ENCODE measurements around the gene PKNOX2. TPM values are rescaled to one million over a fixed set of nuclear protein-coding genes. Genes with fewer than 3 reads are reported as not detected.

Gene PKNOX2
- total RNA-seq, 1 donor = 0.86 TPM

DNA sequence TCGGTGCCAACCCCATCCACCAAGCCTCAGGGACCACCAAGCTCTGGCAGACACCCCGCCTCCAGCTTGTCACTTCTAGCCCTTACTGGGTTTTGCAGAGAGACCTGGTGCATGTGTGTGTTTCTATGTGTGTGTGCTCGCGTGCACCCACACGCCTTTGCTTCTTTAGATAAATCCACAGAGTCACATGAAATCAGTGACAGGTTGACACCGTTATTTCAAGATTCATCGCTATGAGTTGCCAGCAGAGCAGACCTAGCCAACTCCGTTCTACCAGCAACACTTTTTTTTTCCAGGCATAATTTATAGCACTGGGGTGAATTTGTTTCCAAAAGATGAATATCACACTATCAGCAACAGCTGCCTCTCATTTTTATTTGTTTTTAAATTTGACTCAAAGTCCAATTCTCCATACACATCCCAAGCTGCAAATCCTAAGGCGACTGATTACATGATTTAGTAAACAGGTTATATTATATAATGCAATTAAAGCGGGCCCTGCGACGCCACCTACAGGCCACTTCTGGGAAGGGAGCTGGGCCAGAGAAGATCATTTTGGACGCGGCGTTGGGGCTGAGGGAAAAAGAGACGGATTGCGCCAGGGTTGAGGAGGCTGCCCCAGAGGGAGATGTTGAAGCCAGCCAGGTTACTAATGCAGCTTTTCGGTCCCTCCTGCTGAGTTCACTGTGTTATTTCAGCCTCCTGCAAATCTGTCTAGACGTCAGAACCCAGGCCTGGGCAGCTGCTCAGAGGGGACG, 181.0 kb downstream of the PKNOX2 start:
- TF ChIP-seq, protein P1, sequence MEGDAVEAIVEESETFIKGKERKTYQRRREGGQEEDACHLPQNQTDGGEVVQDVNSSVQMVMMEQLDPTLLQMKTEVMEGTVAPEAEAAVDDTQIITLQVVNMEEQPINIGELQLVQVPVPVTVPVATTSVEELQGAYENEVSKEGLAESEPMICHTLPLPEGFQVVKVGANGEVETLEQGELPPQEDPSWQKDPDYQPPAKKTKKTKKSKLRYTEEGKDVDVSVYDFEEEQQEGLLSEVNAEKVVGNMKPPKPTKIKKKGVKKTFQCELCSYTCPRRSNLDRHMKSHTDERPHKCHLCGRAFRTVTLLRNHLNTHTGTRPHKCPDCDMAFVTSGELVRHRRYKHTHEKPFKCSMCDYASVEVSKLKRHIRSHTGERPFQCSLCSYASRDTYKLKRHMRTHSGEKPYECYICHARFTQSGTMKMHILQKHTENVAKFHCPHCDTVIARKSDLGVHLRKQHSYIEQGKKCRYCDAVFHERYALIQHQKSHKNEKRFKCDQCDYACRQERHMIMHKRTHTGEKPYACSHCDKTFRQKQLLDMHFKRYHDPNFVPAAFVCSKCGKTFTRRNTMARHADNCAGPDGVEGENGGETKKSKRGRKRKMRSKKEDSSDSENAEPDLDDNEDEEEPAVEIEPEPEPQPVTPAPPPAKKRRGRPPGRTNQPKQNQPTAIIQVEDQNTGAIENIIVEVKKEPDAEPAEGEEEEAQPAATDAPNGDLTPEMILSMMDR (IDR thresholded peaks at IDR 0.05; ENCODE audit: insufficient read depth, low read depth, low read length) = peak; percentile 93
- peak; percentile 73 for DNase-seq (ENCODE audit: low read depth)
- H3K4me3 ChIP-seq (ENCODE audit: low read depth, low read length) = no peak overlapping the region

DNA sequence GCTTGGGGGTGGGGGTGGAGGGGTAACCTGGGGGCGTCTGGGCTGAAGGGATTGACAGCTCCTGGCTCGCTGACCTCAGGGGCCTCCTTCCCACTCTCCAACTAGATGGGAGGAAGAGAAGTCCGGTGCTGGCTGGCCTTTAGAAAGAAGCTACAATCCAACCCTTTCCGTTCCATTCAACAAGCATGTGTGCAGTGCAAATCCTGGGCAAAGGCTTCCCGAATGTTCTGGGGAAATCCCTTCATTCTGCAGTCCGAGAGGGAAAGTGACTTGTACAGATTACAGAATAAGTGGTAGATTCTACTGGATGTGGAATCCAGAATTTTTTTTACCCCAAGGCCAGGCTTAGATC, 181.6 kb downstream of the PKNOX2 start:
- TF ChIP-seq, protein P1 (IDR thresholded peaks at IDR 0.05; ENCODE audit: insufficient read depth, low read depth, low read length) = no peak
- no peak for DNase-seq (ENCODE audit: low read depth)
- H3K4me3 ChIP-seq (ENCODE audit: low read depth, low read length) = no peak overlapping the region

DNA sequence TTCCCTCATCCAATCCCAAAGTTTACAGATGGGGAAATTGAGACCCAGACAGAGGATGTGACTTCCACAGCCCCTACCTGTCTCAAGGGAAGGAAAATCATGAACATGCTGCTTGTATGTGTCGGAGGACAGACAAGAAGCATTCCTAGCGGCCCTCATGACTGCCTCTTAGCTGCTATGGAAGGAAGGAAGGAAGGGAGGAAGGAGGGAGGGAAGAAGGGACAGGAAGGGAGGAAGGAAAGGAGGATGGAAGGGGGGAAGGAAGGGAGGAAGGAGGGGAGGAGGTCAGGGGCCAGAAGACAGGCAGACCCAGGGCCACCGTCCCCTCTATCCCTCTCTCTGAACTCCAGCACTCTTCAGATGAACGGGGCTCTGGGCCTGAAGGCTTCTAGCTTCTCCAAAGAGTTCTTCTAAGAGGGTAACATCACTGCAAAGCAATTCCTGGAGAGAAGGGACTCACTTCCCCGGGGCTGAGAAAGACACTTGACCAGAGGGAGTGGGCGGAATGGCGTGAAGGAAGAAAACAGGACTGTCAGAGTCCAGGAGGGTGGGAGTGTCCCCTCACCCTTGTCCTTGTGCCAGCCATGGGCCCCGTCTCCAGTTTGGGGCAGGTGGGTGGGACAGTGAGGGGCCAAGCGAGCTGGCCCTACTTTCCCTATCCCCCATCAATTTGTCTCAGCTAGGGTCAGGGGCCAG, 182.2 kb downstream of the PKNOX2 start:
- no peak for DNase-seq (ENCODE audit: low read depth)
- TF ChIP-seq, protein P1 (IDR thresholded peaks at IDR 0.05; ENCODE audit: insufficient read depth, low read depth, low read length) = no peak

DNA sequence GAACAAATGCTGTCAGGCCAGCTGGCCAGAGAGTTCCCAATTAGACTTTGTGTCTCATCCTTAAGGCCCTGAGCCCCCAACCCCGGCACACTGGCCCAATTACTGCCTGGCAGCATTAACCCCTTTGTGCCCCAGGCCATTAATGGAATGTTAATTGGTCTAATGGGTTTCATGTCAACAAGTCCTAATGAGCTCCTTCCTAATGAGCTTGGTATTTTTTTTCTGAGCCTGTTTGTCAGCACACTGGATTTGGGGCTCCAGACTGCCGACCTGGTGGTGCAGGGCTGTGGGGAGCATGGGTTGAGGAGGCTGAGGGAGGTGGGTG, 182.7 kb downstream of the PKNOX2 start:
- DNase-seq (ENCODE audit: low read depth) = no peak
- no peak overlapping the region for H3K4me3 ChIP-seq (ENCODE audit: low read depth, low read length)
- TF ChIP-seq, protein P1 (IDR thresholded peaks at IDR 0.05; ENCODE audit: insufficient read depth, low read depth, low read length) = no peak

More for the DNA sequence above, 182.2 kb downstream of the PKNOX2 start:
- H3K4me3 ChIP-seq (ENCODE audit: low read depth, low read length) = no peak overlapping the region

DNA sequence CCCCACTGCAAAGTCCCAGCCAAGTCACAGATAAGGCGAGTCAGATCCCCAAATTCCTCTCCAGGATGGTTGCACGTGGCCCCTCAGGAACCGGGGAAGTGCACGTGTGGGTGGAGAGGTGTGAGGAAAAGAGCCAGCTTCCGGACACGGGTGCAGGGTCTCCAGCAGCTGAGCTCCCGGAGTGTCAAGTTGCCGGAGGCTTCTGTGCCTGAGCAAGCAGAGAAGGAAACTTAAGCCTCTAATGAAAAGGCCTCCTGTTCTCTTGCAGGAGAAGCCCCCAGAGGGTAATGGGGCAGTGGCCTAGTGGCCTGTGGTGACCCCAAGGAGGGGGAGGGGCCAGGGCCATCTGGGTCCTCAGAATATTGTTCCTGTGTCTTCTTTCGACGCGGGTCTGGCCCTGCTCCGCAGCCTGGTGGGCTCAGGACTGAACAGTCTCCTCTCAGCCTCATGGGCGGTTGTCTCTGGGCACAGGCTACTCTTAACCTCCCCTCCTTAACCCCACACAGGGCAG, 183.6 kb downstream of the PKNOX2 start:
- TF ChIP-seq, protein P1 (IDR thresholded peaks at IDR 0.05; ENCODE audit: insufficient read depth, low read depth, low read length) = no peak
- H3K4me3 ChIP-seq (ENCODE audit: low read depth, low read length) = no peak overlapping the region
- DNase-seq (ENCODE audit: low read depth) = no peak

DNA sequence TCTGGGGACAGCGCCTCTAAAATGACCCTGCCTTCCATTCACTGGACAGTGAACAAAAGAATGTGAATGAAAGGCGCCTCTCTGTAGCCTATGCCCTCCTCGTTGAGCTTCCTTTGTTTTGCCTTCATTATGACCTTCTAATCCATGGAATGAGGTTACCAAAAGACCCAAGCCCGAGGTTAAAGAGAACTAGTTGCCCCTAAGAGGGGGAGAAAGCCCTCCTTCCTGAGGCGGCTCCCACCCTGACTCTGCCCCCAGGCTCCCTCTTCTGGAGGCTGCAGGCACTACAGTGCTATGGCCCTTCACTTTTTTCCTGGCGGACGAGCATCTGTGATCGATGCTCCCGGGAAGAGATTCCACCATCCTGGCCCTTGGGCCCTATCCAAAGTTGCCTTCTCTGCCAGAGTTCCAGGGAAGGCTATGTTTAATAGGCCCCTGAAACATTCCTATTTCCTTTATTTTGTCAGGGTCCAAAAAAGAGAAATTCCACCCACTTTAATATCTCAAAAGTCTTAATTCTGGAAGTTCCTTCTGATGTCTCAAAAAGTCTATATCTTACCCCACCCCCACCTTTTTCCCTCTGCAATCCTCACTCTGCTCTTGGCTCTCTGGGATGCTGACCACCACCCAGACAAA, 184.2 kb downstream of the PKNOX2 start:
- H3K4me3 ChIP-seq (ENCODE audit: low read depth, low read length) = no peak overlapping the region
- TF ChIP-seq, protein P1 (IDR thresholded peaks at IDR 0.05; ENCODE audit: insufficient read depth, low read depth, low read length) = peak; percentile 97
- peak; percentile 28 for DNase-seq (ENCODE audit: low read depth)

All from fibroblast of villous mesenchyme (primary cell).